Psoas muscle (tissue), 8 donors: ENCODE data around the gene NLN. TPM values are rescaled to one million over a fixed set of nuclear protein-coding genes. Genes with fewer than 3 reads are reported as not detected.

ENCODE experiments used
- ATAC-seq, 4 donors: fragments of 200-7000 bp; cut with Tn5 transposase; one replicate each; pipeline ENCODE4 v1.9.1; 2020; ENCODE audit warnings: moderate library complexity in 3 of 4, mild to moderate bottlenecking in 2 of 4
- DNase-seq, 2 donors: peaks; one replicate each; pipeline ENCODE4 v3.0.0-alpha.2; 2020
- H3K27ac ChIP-seq: fragments of 200-600 bp; one replicate; pipeline ENCODE4 v1.8.0; 2022
- H3K27me3 ChIP-seq, 3 donors: fragments of 200-600 bp in 1 of 3; one replicate each; pipeline versions ENCODE4 v1.6.1 to v1.8.0; 2013 to 2022; ENCODE audit warnings: low read length in 2 of 3, mild to moderate bottlenecking in 2 of 3, moderate library complexity in 1 of 3; ENCODE audit not compliant: insufficient read depth in 3 of 3
- H3K36me3 ChIP-seq, 2 donors: fragments of 200-600 bp in 1 of 2; one replicate each; pipeline versions ENCODE4 v1.6.1 to v1.8.0; 2013 to 2022; ENCODE audit warnings: low read depth in 1 of 2, mild to moderate bottlenecking in 1 of 2, moderate library complexity in 1 of 2; ENCODE audit not compliant: insufficient read depth in 1 of 2
- H3K4me1 ChIP-seq: fragments of 200-600 bp; one replicate; pipeline ENCODE4 v1.8.0; 2022
- H3K4me3 ChIP-seq: fragments of 200-600 bp; one replicate; pipeline ENCODE4 v1.8.0; 2022; ENCODE audit warnings: mild to moderate bottlenecking
- H3K9me3 ChIP-seq: fragments of 200-600 bp; one replicate; pipeline ENCODE4 v1.8.0; 2022
- CTCF ChIP-seq: fragments of 200-600 bp; IDR thresholded peaks from one replicate; pipeline ENCODE4 v1.8.0; 2022; ENCODE audit warnings: antibody characterized with exemption
- WGBS, 3 donors: extraction: QIAGEN DNeasy Blood & Tissue Kit; methylation state at CpG; one replicate each; pipeline versions ENCODE4 v1.1.6 to v1.1.7; 2013; 5-methylcytosine and 5-hydroxymethylcytosine counted together
- intact Hi-C, 2 donors: fragments of 100-400 bp; cut with DNase I; formaldehyde crosslinking; loops; one replicate each; pipeline versions ENCODE4 v1.11.0 to v1.14.2; 2022
- polyA plus RNA-seq, 3 donors: library from polyadenylated mRNA; stranded (reverse); fragments of 200-250 nt; gene quantifications; one replicate each; pipeline ENCODE4 v1.2.3, GENCODE V29; 2013
- total RNA-seq, 4 donors: library from RNA; stranded (reverse); fragmentation: NEBNext Ultra II Directional in 2 of 4; extraction: Animal tissue kit (Norgen Biotek cat#: 25700) in 2 of 4; gene quantifications; one replicate each; pipeline versions ENCODE4 v1.2.1 to v1.2.4, GENCODE V29; 2021 to 2023
- donor health status: healthy with polysubstance abuse.
- donor health status: DM: no; HTN: no; CAD: no; lungs with moderate emphysema.
- donor health status: Bipolar disorder and iron deficiency.
- donor health status: healthy.
- donor health status: DM: yes; HTN: yes; CAD: no.
- donor health status: DM: no; HTN: no; CAD: no.
- donor health status: DM: no; HTN: no; CAD: no.
- donor health status: DM: yes; HTN: yes; CAD: no.

NLN gene
- total and polyA plus RNA-seq, 7 donors, result 9.8 to 69.9 (median 31.4) TPM

- intact Hi-C loops, result loop anchor here in 1 of 2 donors (10.0 kb wide), 1 partner anchor 409 kb away; the partner anchor contains the start of gene SREK1
These were observed 14.0 kb downstream of the NLN start for GRCh38 chr5:65736011-65736410.

GRCh38 chr5:65737842-65738241, 15.8 kb downstream of the NLN start:
- Histone ChIP-seq H3K27me3 (no peaks in the 10 kb centered on the region), H3K4me1 (no peaks in the 10 kb centered on the region), H3K9me3 (no peaks in the 10 kb centered on the region), H3K36me3 (no peaks in the 10 kb centered on the region), H3K27ac (no peak overlapping the region), H3K4me3 (no peak overlapping the region)
- DNase-seq, result no peak
- WGBS, 3 donors, result 91 to 92% (median 92%) methylated on average over 7 of the region's 7 CpGs
- no peak for ATAC-seq
- intact Hi-C loops, result loop anchor here in 1 of 2 donors (10.0 kb wide), 1 partner anchor 407 kb away; the partner anchor contains the start of gene SREK1
- TF ChIP-seq CTCF, result no peak

More at GRCh38 chr5:65736011-65736410, 14.0 kb downstream of the NLN start:
- DNase-seq (no peak), ATAC-seq (no peak)
- Histone ChIP-seq H3K4me1 (no peaks in the 10 kb centered on the region), H3K36me3 (no peaks in the 10 kb centered on the region), H3K27me3 (no peaks in the 10 kb centered on the region), H3K9me3 (no peaks in the 10 kb centered on the region), H3K27ac (no peak overlapping the region), H3K4me3 (no peak overlapping the region)
- no peak for TF ChIP-seq CTCF
- 76 to 92% (median 88%) methylated on average over 1 of the region's 1 CpG for WGBS, 3 donors

- H3K4me1 ChIP-seq, result no peaks in the 10 kb centered on the region
- ATAC-seq (no peak), DNase-seq (no peak)
- no peak for TF ChIP-seq CTCF
- no peak overlapping the region for H3K4me3 ChIP-seq
- no peaks in the 10 kb centered on the region for H3K36me3 ChIP-seq
- WGBS, 3 donors, result 84 to 89% (median 88%) methylated on average over 4 of the region's 4 CpGs
- H3K27me3 ChIP-seq, result no peaks in the 10 kb centered on the region
- intact Hi-C loops, result loop anchor here in 1 of 2 donors (10.0 kb wide), 1 partner anchor 406 kb away; the partner anchor contains the start of gene SREK1
- no peak overlapping the region for H3K27ac ChIP-seq
- no peaks in the 10 kb centered on the region for H3K9me3 ChIP-seq
These were observed 16.3 kb downstream of the NLN start for GRCh38 chr5:65738305-65738704.

DNA sequence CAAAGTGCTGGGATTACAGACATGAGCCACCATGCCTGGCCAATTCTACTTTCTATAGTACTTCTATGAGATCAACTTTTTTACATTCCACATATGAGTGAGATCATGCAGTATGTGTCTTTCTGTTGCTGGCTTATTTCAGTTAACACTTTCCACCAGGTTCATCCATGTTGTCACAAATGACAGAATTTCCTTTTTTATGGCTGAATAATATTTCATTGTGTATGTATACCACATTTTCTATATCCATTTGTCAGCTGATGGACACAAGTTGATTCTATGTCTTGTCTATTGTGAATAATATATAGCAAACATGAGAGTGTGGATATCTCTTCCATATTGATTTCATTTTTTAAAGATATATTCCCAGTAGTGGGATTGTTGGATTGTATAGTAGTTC, 17.2 kb downstream of the NLN start:
- H3K9me3 ChIP-seq, result no peaks in the 10 kb centered on the region
- TF ChIP-seq CTCF, result no peak
- H3K36me3 ChIP-seq, result no peaks in the 10 kb centered on the region
- H3K4me3 ChIP-seq, result no peak overlapping the region
- H3K27me3 ChIP-seq, result no peaks in the 10 kb centered on the region
- ATAC-seq (no peak), DNase-seq (no peak)
- no peaks in the 10 kb centered on the region for H3K4me1 ChIP-seq
- intact Hi-C loops, result loop anchor here in 1 of 2 donors (10.0 kb wide), 1 partner anchor 406 kb away; the partner anchor contains the start of gene SREK1
- H3K27ac ChIP-seq, result no peak overlapping the region
